Stomach (tissue), 4 donors: ENCODE measurements around the gene GCH1.

ENCODE experiments used
- CTCF ChIP-seq, 7 experiments: fragments of 450-650 bp in 4 of 7; fragments of 200-600 bp in 3 of 7; sonication (generic) in 3 of 7; IDR thresholded peaks; one replicate each; pipeline ENCODE4 v1.5.1; 2016 to 2019; ENCODE audit warnings: antibody characterized with exemption in 7 of 7, control low read depth in 2 of 7, mild to moderate bottlenecking in 1 of 7
- EP300 ChIP-seq: sonication (generic); formaldehyde crosslinking; IDR thresholded peaks from one replicate; pipeline ENCODE4 v1.6.1; 2017; ENCODE audit warnings: antibody characterized with exemption
- POLR2A ChIP-seq, 4 donors: fragments of 450-650 bp; IDR thresholded peaks; one replicate each; pipeline ENCODE4 v1.6.1; 2016; ENCODE audit warnings: antibody characterized with exemption in 4 of 4, control low read depth in 2 of 4, mild to moderate bottlenecking in 1 of 4, moderate library complexity in 1 of 4

- TF ChIP-seq EP300: no peak
- no peak for TF ChIP-seq POLR2A (IDR thresholded peaks at IDR 0.05)
- TF ChIP-seq CTCF (IDR thresholded peaks at IDR 0.05): no peak
Observed at GRCh38 chr14:54877703-54878021, 25.0 kb downstream of the GCH1 start.
